Measurements from ENCODE around the gene SPSB1. TPM values are rescaled to one million over a fixed set of nuclear protein-coding genes. Genes with fewer than 3 reads are reported as not detected.

The SPSB1 gene
- total and polyA plus RNA-seq, 10 of the 15 experiments (the other 5 are each of a cell fraction or from before 2014, with no cell fraction given): 0.02 to 2.0 (median 0.90) TPM; not detected in 1

- no peak overlapping the region for H2AFZ ChIP-seq (ENCODE audit: control insufficient read depth, low read depth, low read length)
- intact Hi-C loops (cut with micrococcal nuclease; ENCODE audit: unreplicated experiment): no loop called here
- BruUV-seq (replicated peaks): no TSS peak
- ChIA-PET CTCF (interaction anchor here (1.1 kb wide), 1 partner anchor 229 kb away, joined by 5 read pairs; no protein-coding TSS in a partner anchor), POLR2A (no interaction called here), RAD21 (ENCODE audit: unreplicated experiment) (no interaction called here), SMC1A (ENCODE audit: uncharacterized antibody, unreplicated experiment) (no interaction called here)
- H3K27me3 ChIP-seq (replicated peaks in 1 of 2; ENCODE audit: control insufficient read depth in 2 of 2, insufficient read depth in 2 of 2, low read length in 1 of 2): no peaks in the 10 kb centered on the region
- no peak overlapping the region for H3K4me3 ChIP-seq
- in situ Hi-C loops (cut with MboI): no loop called here
- DNase-seq (ENCODE audit: low read depth, low spot score) (no peak), FAIRE-seq (no peak), ATAC-seq (no peak)
- no peaks in the 10 kb centered on the region for H4K20me1 ChIP-seq (ENCODE audit: control insufficient read depth, insufficient read depth)
- 90% methylated on average over 33 of the region's 33 CpGs for WGBS (ENCODE audit: insufficient coverage, insufficient replicate concordance, low lambda C conversion rate, missing lambda C conversion rate)
- H3K4me1 ChIP-seq (ENCODE audit: control insufficient read depth, insufficient read depth, low read length): no peaks in the 10 kb centered on the region
- no peak overlapping the region for H3K4me2 ChIP-seq (ENCODE audit: control insufficient read depth, insufficient read depth)
- H3K36me3 ChIP-seq (ENCODE audit: control insufficient read depth in 2 of 2, insufficient read depth in 2 of 2, low read length in 1 of 2): no peaks in the 10 kb centered on the region
- peaks cover 11% of the 10 kb centered on the region for H3K9me3 ChIP-seq (replicated peaks; ENCODE audit: control insufficient read depth, insufficient read depth, low read length)
- no peak overlapping the region for H3K27ac ChIP-seq (ENCODE audit: control insufficient read depth, insufficient read depth)
- H3K79me2 ChIP-seq (ENCODE audit: control insufficient read depth, insufficient read depth, low read length): no peaks in the 10 kb centered on the region
- H3K9ac ChIP-seq (ENCODE audit: control insufficient read depth, insufficient read depth, low read length): no peak overlapping the region
- TF ChIP-seq CREM (IDR thresholded peaks at IDR 0.05; ENCODE audit: low read depth) (no peak), SKIL (IDR thresholded peaks at IDR 0.05; ENCODE audit: low read depth, poor library complexity, severe bottlenecking) (no peak), TCF7 (IDR thresholded peaks at IDR 0.05; ENCODE audit: borderline replicate concordance) (no peak), NKRF (conservative IDR thresholded peaks at IDR 0.05) (no peak), REST (IDR thresholded peaks at IDR 0.05; ENCODE audit: low read depth, low read length) (no peak), RAD51 (IDR thresholded peaks at IDR 0.05) (no peak), MXI1 (IDR thresholded peaks at IDR 0.05; ENCODE audit: low read depth, low read length) (no peak), RELA (IDR thresholded peaks at IDR 0.05; ENCODE audit: borderline replicate concordance, partially characterized antibody) (no peak), IKZF1 (conservative IDR thresholded peaks at IDR 0.05) (no peak), POU2F2 (IDR thresholded peaks at IDR 0.05; ENCODE audit: borderline replicate concordance, low read depth, low read length) (no peak), RB1 (IDR thresholded peaks at IDR 0.05; ENCODE audit: borderline replicate concordance) (no peak), NFYA (IDR thresholded peaks at IDR 0.05; ENCODE audit: borderline replicate concordance, low read depth, low read length) (no peak)
Observed at GRCh38 chr1:9262096-9262986, 30.4 kb upstream of the SPSB1 start.

Measured in GM12878 (cell line).